HepG2 (cell line): ENCODE data around the gene PTPRN.

ENCODE experiments used
- BRCA1 ChIP-seq: sonication (generic); formaldehyde crosslinking; IDR thresholded peaks from 2 replicates; pipeline ENCODE4 v1.4.0; 2020; ENCODE audit warnings: missing genetic modification reagents
- EZH2 ChIP-seq: conservative IDR thresholded peaks from 2 replicates; pipeline ENCODE4 v1.6.1; 2012; ENCODE audit warnings: mild to moderate bottlenecking, low read depth, low read length, moderate library complexity
- HOXA3 ChIP-seq: sonication (generic); formaldehyde crosslinking; IDR thresholded peaks from 2 replicates; pipeline ENCODE4 v1.5.0; 2020; ENCODE audit warnings: missing genetic modification reagents
- POLR2A ChIP-seq, 2 experiments: IDR thresholded peaks; 2 replicates each; pipeline ENCODE4 v1.6.1; 2011; ENCODE audit warnings: low read depth in 2 of 2, low read length in 2 of 2, mild to moderate bottlenecking in 1 of 2, moderate library complexity in 1 of 2; ENCODE audit not compliant: insufficient read depth in 1 of 2
- POLR2AphosphoS5 ChIP-seq: IDR thresholded peaks from 2 replicates; pipeline ENCODE4 v1.6.1; 2012; ENCODE audit warnings: low read depth, low read length
- TCF12 ChIP-seq, 2 experiments: fragments of 450-650 bp in 1 of 2; sonication (generic) in 1 of 2; formaldehyde crosslinking in 1 of 2; IDR thresholded peaks; 2 replicates each; pipeline versions ENCODE4 v1.6.1 to v1.8.0; 2017 to 2022; ENCODE audit warnings: antibody characterized with exemption in 1 of 2, mild to moderate bottlenecking in 1 of 2, missing genetic modification reagents in 1 of 2, moderate library complexity in 1 of 2
- ZFX ChIP-seq: sonication (generic); formaldehyde crosslinking; IDR thresholded peaks from 2 replicates; pipeline ENCODE4 v1.4.0; 2020; ENCODE audit warnings: mild to moderate bottlenecking, low read depth, missing genetic modification reagents, moderate library complexity
- ZNF562 ChIP-seq: sonication (generic); formaldehyde crosslinking; IDR thresholded peaks from 2 replicates; pipeline ENCODE4 v1.8.0; 2022; ENCODE audit warnings: missing genetic modification reagents, borderline replicate concordance
- ZSCAN12 ChIP-seq: sonication (generic); formaldehyde crosslinking; IDR thresholded peaks from 2 replicates; pipeline ENCODE4 v1.9.0; 2021; ENCODE audit warnings: mild to moderate bottlenecking, missing genetic modification reagents
- TF ChIP-seq, protein P1 (sequence below): sonication (generic); formaldehyde crosslinking; conservative IDR thresholded peaks from 2 replicates; pipeline ENCODE4 v1.4.0; 2020; ENCODE audit warnings: missing genetic modification reagents
- TF ChIP-seq, protein P2 (sequence below): sonication (generic); formaldehyde crosslinking; IDR thresholded peaks from 2 replicates; pipeline ENCODE4 v1.8.1; 2023; ENCODE audit warnings: mild to moderate bottlenecking, missing genetic modification reagents
- TF ChIP-seq, protein P3 (sequence below): sonication (generic); formaldehyde crosslinking; IDR thresholded peaks from 2 replicates; pipeline ENCODE4 v1.4.0; 2020; ENCODE audit warnings: mild to moderate bottlenecking, missing genetic modification reagents

DNA sequence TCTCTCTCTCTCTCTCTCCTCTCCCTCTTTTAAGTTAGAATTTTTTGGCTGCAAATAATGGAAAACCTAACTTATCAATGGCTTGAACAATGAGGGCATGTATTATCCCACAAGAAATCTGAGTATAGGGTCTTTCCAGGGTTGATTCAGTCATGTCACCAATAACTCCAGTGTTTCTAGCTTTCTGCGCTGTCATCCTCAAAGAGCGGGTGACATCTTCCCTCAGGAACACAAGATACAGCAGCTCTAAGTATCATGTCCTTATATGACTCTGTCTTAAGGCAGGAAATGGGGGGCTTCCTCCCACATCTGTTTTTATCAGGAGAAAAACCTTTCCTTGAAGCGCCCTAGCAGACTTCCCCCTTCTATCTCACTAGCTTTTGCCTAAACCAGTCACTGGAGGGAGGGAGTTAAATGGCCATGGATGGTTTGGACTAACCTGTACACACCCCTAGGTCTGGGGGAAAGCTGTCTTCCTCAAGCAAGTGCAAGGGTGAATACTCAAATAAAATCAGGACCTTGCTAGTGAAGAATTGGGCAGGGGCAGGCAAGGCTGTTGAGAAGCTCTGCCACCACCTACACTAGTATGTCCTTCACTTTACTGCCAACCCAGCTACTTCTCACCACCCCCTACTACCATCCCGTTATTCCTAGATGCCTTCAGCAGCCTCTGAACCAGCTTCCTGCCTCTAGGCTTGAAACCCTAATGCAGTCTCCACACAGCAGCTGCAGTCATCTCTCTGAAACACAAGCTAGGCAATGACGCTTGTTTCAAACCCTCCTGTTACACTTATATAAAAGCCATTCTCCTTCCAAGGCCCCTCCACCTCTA, 48.0 kb downstream of the PTPRN start:
- TF ChIP-seq BRCA1 (CRISPR knock-in tag) (no peak), ZFX (no peak), HOXA3 (CRISPR knock-in tag) (no peak), ZNF562 (CRISPR knock-in tag) (no peak), ZSCAN12 (no peak), POLR2AphosphoS5 (no peak), TCF12 (IDR thresholded peaks at IDR 0.05) (no peak), TCF12 (CRISPR knock-in tag; IDR thresholded peaks at IDR 0.05) (no peak), POLR2A (IDR thresholded peaks at IDR 0.05; ENCODE audit: insufficient read depth in 1 of 2, low read depth in 2 of 2, low read length in 2 of 2) (no peak), EZH2 (no peak)
- TF ChIP-seq, protein P1, sequence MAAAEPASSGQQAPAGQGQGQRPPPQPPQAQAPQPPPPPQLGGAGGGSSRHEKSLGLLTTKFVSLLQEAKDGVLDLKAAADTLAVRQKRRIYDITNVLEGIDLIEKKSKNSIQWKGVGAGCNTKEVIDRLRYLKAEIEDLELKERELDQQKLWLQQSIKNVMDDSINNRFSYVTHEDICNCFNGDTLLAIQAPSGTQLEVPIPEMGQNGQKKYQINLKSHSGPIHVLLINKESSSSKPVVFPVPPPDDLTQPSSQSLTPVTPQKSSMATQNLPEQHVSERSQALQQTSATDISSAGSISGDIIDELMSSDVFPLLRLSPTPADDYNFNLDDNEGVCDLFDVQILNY (CRISPR knock-in tag): no peak
- TF ChIP-seq, protein P2, sequence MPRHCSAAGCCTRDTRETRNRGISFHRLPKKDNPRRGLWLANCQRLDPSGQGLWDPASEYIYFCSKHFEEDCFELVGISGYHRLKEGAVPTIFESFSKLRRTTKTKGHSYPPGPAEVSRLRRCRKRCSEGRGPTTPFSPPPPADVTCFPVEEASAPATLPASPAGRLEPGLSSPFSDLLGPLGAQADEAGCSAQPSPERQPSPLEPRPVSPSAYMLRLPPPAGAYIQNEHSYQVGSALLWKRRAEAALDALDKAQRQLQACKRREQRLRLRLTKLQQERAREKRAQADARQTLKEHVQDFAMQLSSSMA (CRISPR knock-in tag): no peak
- TF ChIP-seq, protein P3, sequence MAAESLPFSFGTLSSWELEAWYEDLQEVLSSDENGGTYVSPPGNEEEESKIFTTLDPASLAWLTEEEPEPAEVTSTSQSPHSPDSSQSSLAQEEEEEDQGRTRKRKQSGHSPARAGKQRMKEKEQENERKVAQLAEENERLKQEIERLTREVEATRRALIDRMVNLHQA (CRISPR knock-in tag): no peak
